22Rv1 (cell line): ENCODE data around the gene G6PC1.
"Not testable (repeated sequence)": the region's sequence is repeated elsewhere in the genome, so short reads cannot be mapped to it uniquely, and the experiment has no call there.

ENCODE experiments used
- H3K27ac ChIP-seq: fragments of 450-650 bp; 2 replicates; pipeline ENCODE4 v1.5.1; 2017
- CTCF ChIP-seq: fragments of 450-650 bp; IDR thresholded peaks from 2 replicates; pipeline ENCODE4 v1.5.1; 2017; ENCODE audit warnings: mild to moderate bottlenecking
- ZFX ChIP-seq: fragments of 450-650 bp; IDR thresholded peaks from 2 replicates; pipeline ENCODE4 v1.6.1; 2017; ENCODE audit warnings: antibody characterized with exemption, borderline replicate concordance

G6PC1 gene

DNA sequence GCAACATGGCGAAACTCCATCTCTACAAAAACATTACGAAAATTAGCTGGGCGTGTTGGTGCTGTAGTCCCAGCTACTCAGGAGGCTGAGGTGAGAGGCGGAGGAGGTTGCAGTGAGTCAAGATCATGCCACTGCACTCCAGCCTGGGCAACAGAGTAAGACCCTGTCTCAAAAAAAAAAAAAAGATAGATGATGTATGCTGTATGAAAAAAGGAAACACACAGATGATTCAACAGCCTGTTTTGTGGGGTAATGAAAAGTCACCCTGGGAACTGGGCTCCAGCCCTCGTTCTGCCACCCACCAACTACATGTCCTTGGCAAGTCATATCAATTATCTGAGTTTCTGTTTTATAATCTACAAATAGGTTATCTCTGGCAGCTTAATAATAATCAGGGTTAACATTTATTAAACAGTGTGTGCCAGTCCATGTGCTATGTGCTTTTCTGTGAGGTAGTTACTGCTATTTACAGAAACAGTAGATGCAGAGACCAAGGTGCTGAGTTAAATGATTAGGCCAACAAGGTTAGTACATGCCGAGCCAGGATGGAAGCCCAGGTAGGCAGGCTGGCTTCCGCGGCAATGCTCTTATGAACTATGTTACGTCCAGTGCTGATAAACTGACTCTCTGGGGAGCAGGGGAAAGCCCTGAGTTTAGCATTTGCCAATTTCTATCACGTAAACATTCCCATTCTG is 1.1 kb downstream of the G6PC1 start:
- TF ChIP-seq CTCF (no peak), ZFX (no peak)
- H3K27ac ChIP-seq = no peak overlapping the region

- TF ChIP-seq ZFX = no peak
- TF ChIP-seq CTCF = no peak
- no peak overlapping the region for H3K27ac ChIP-seq
These were observed 3.5 kb downstream of the G6PC1 start for GRCh38 chr17:42904110-42904469.

DNA sequence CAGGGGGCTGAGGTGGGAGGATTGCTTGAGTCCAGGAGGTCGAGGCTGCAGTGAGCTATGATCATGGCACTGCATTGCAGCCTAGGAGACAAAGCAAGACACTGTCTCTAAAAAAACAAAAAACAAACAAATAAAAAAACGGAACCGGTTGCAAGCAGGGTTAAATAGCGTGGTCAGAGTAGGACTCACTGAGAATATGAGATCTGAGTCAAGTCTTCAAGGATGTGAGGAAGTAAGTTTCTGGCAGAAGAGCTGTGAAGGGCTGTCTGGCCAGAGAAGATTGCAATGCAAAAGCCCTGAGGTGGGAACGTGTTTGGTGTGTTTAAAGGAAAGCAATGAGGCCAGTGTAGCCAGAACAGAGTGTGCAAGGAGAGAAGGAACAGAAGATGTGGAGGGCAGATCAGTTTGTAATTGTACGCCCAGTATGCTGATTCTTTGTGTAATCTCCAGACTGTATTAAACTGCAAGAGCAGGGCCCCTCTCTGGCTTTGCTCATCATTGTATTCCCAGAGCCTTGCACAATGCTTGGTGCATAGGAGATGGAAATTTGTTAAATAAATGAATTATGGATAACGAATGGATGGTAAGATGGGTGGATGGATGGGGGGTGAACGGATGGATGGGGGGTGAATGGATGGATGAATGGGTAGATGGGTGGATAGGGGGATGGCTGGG is 6.3 kb downstream of the G6PC1 start:
- TF ChIP-seq ZFX (no peak), CTCF (no peak)
- no peak overlapping the region for H3K27ac ChIP-seq

- no peak overlapping the region for H3K27ac ChIP-seq
- TF ChIP-seq ZFX (no peak), CTCF (no peak)
These were observed 8.5 kb downstream of the G6PC1 start for GRCh38 chr17:42908872-42909700.

DNA sequence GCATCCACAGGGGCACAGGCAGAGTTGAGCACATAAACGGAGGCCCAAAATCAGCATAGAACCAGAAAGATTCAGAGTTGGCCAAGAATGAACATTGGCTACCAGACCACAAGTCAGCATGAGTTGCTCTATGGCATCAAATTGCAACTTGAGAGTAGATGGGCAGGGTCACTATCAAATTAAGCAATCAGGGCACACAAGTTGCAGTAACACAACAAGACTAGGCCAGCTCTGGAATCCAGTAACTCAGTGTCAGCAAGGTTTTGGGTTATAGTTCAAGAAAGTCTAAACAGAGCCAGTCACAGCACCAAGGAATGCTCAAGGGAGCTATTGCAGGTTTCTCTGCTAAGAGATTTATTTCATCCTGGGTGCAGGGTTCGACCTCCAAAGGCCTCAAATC is 12.9 kb downstream of the G6PC1 start:
- TF ChIP-seq ZFX (no peak), CTCF (no peak)
- no peak overlapping the region for H3K27ac ChIP-seq

GRCh38 chr17:42913981-42914617 is 13.5 kb downstream of the G6PC1 start:
- no peak overlapping the region for H3K27ac ChIP-seq
- TF ChIP-seq ZFX = no peak
- TF ChIP-seq CTCF = no peak

GRCh38 chr17:42915288-42915687 is 14.7 kb downstream of the G6PC1 start:
- H3K27ac ChIP-seq = not testable (repeated sequence)

DNA sequence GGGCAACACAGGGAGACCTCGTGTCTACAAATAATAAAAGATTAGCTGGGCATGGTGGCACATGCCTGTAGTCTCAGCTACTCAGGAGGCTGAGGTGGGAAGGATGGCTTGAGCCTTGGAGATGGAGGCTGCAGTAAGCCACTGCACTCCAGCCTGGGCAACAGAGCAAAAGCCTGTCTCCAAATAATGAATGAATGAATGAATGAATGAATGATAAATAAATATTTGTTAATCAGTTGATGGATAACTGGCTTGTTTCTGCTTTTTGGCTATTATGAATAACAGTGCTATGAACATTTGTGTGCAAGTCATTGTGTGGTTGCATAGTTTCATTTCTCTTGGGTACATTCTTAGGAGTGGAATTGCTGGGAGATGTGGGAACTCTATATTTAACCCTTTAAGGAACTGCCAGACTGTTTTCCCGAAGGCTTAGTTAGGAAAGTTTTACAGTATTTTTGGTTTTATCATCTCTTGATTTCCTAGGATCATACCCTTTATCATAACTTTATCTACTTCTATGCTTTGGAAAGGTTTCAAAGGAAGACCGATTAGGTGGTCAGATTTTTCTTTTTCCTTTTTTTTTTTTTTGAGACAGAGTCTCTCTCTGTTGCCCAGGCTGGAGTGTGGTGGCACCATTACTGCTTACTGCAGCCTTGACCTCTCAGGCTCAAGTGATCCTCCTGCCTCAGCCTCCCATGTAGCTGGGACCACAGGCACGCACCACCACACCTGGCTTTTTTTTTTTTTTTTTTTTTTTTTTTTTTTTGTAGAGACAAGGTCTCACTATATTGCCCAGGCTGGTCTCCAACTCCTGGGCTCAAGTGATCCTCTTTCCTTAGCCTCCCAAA is 16.0 kb downstream of the G6PC1 start:
- H3K27ac ChIP-seq = not testable (repeated sequence)
